ENCODE results near the gene GRHL1. TPM values are rescaled to one million over a fixed set of nuclear protein-coding genes. Genes with fewer than 3 reads are reported as not detected.

GRHL1 gene
- total and polyA plus RNA-seq, 10 donors: 0.20 to 3.0 (median 1.2) TPM

GRCh38 chr2:9909106-9909505, 42.4 kb upstream of the GRHL1 start:
- no peak for DNase-seq
- Histone ChIP-seq H3K4me3 (no peak overlapping the region), H3K4me1 (no peaks in the 10 kb centered on the region), H3K27ac (no peak overlapping the region), H3K9me3 (no peaks in the 10 kb centered on the region), H3K27me3 (replicated peaks in 1 of 7) (no peaks in the 10 kb centered on the region), H3K36me3 (peaks cover 0 to 80% (median 10%) of the 10 kb centered on the region in 6 donors)
- WGBS, 5 donors: 79 to 95% (median 85%) methylated on average over 2 of the region's 2 CpGs
- TF ChIP-seq POLR2AphosphoS5 (IDR thresholded peaks at IDR 0.05): no peak
- TF ChIP-seq POLR2A (IDR thresholded peaks at IDR 0.05): no peak
- TF ChIP-seq CTCF (IDR thresholded peaks at IDR 0.05 in 8 of 11, conservative IDR thresholded peaks at IDR 0.05 in 3 of 11): no peak
- intact Hi-C loops (cut with DNase I; ENCODE audit: low total_unique reads): no loop called here

- 71 to 92% (median 86%) methylated on average over 4 of the region's 4 CpGs for WGBS, 5 donors
- intact Hi-C loops (cut with DNase I; ENCODE audit: low total_unique reads): no loop called here
Measured at GRCh38 chr2:9910699-9911098, 40.8 kb upstream of the GRHL1 start.

GRCh38 chr2:9912468-9912867, 39.0 kb upstream of the GRHL1 start:
- Histone ChIP-seq H3K4me3 (no peak overlapping the region), H3K27ac (no peak overlapping the region), H3K4me1 (no peaks in the 10 kb centered on the region), H3K36me3 (peaks cover 0 to 79% (median 17%) of the 10 kb centered on the region in 6 donors), H3K9me3 (no peaks in the 10 kb centered on the region), H3K27me3 (replicated peaks in 1 of 7) (no peaks in the 10 kb centered on the region)
- intact Hi-C loops (cut with DNase I; ENCODE audit: low total_unique reads): no loop called here
- WGBS, 5 donors: 93 to 97% (median 94%) methylated on average over 4 of the region's 4 CpGs
- no peak for DNase-seq
- TF ChIP-seq CTCF (IDR thresholded peaks at IDR 0.05 in 8 of 11, conservative IDR thresholded peaks at IDR 0.05 in 3 of 11) (no peak), POLR2A (IDR thresholded peaks at IDR 0.05) (no peak), POLR2AphosphoS5 (IDR thresholded peaks at IDR 0.05) (no peak)

More at GRCh38 chr2:9910699-9911098, 40.8 kb upstream of the GRHL1 start:
- Histone ChIP-seq H3K4me1 (no peaks in the 10 kb centered on the region), H3K27me3 (replicated peaks in 1 of 7) (no peaks in the 10 kb centered on the region), H3K9me3 (no peaks in the 10 kb centered on the region), H3K4me3 (no peak overlapping the region), H3K27ac (no peak overlapping the region), H3K36me3 (peaks cover 0 to 81% (median 18%) of the 10 kb centered on the region in 6 donors)
- no peak for DNase-seq
- no peak for TF ChIP-seq POLR2A (IDR thresholded peaks at IDR 0.05)
- TF ChIP-seq CTCF (IDR thresholded peaks at IDR 0.05 in 8 of 11, conservative IDR thresholded peaks at IDR 0.05 in 3 of 11): no peak
- no peak for TF ChIP-seq POLR2AphosphoS5 (IDR thresholded peaks at IDR 0.05)

- 79 to 85% (median 85%) methylated on average over 9 of the region's 9 CpGs for WGBS, 5 donors
- Histone ChIP-seq H3K36me3 (peaks cover 0 to 86% (median 19%) of the 10 kb centered on the region in 6 donors), H3K27ac (no peak overlapping the region), H3K4me3 (no peak overlapping the region), H3K4me1 (no peaks in the 10 kb centered on the region), H3K9me3 (no peaks in the 10 kb centered on the region), H3K27me3 (replicated peaks in 1 of 7) (no peaks in the 10 kb centered on the region)
- DNase-seq: no peak
- intact Hi-C loops (cut with DNase I; ENCODE audit: low total_unique reads): no loop called here
- TF ChIP-seq POLR2AphosphoS5 (IDR thresholded peaks at IDR 0.05) (no peak), POLR2A (IDR thresholded peaks at IDR 0.05) (no peak), CTCF (IDR thresholded peaks at IDR 0.05 in 8 of 11, conservative IDR thresholded peaks at IDR 0.05 in 3 of 11) (no peak)
Measured at GRCh38 chr2:9914384-9915065, 37.0 kb upstream of the GRHL1 start.
